Measurements from ENCODE around the gene HM13.
"Not testable (repeated sequence)": the region's sequence is repeated elsewhere in the genome, so short reads cannot be mapped to it uniquely, and the experiment has no call there.

Gene HM13

GRCh38 chr20:31612271-31612640, 98.0 kb downstream of the HM13 start:
- not testable (repeated sequence) for DNase-seq (ENCODE audit: low spot score)

GRCh38 chr20:31615416-31615815, 101.2 kb downstream of the HM13 start:
- no peak for DNase-seq (ENCODE audit: low spot score)

GRCh38 chr20:31617432-31618104, 103.3 kb downstream of the HM13 start:
- DNase-seq (ENCODE audit: low spot score): no peak
